Measurements from ENCODE around the gene RHOH. TPM values are rescaled to one million over a fixed set of nuclear protein-coding genes. Genes with fewer than 3 reads are reported as not detected.
"Not testable (repeated sequence)": the region's sequence is repeated elsewhere in the genome, so short reads cannot be mapped to it uniquely, and the experiment has no call there.

The RHOH gene
- total RNA-seq, 1 donor: 164 TPM

- peaks cover 24% of the 10 kb centered on the region for H3K4me1 ChIP-seq (ENCODE audit: insufficient read depth, low read length)
- no peaks in the 10 kb centered on the region for H3K27me3 ChIP-seq (ENCODE audit: insufficient read depth, low read length)
- H3K4me3 ChIP-seq (ENCODE audit: low read length): no peak overlapping the region
- no peaks in the 10 kb centered on the region for H3K9me3 ChIP-seq (ENCODE audit: low read depth, low read length)
Measured at GRCh38 chr4:40269133-40269532, 72.3 kb downstream of the RHOH start.

GRCh38 chr4:40270609-40271008, 73.8 kb downstream of the RHOH start:
- no peaks in the 10 kb centered on the region for H3K9me3 ChIP-seq (ENCODE audit: low read depth, low read length)
- peaks cover 13% of the 10 kb centered on the region for H3K4me1 ChIP-seq (ENCODE audit: insufficient read depth, low read length)
- H3K27me3 ChIP-seq (ENCODE audit: insufficient read depth, low read length): no peaks in the 10 kb centered on the region
- no peak overlapping the region for H3K4me3 ChIP-seq (ENCODE audit: low read length)

GRCh38 chr4:40275065-40275730, 78.4 kb downstream of the RHOH start:
- peaks cover 14% of the 10 kb centered on the region for H3K4me1 ChIP-seq (ENCODE audit: insufficient read depth, low read length)
- H3K9me3 ChIP-seq (ENCODE audit: low read depth, low read length): no peaks in the 10 kb centered on the region
- H3K27me3 ChIP-seq (ENCODE audit: insufficient read depth, low read length): no peaks in the 10 kb centered on the region
- H3K4me3 ChIP-seq (ENCODE audit: low read length): no peak overlapping the region

GRCh38 chr4:40276546-40276945, 79.7 kb downstream of the RHOH start:
- Histone ChIP-seq H3K4me1 (ENCODE audit: insufficient read depth, low read length) (peaks cover 14% of the 10 kb centered on the region), H3K27me3 (ENCODE audit: insufficient read depth, low read length) (no peaks in the 10 kb centered on the region), H3K4me3 (ENCODE audit: low read length) (no peak overlapping the region), H3K9me3 (ENCODE audit: low read depth, low read length) (no peaks in the 10 kb centered on the region)

GRCh38 chr4:40280586-40280985, 83.8 kb downstream of the RHOH start:
- peaks cover 33% of the 10 kb centered on the region for H3K4me1 ChIP-seq (ENCODE audit: insufficient read depth, low read length)
- H3K4me3 ChIP-seq (ENCODE audit: low read length): no peak overlapping the region
- no peaks in the 10 kb centered on the region for H3K9me3 ChIP-seq (ENCODE audit: low read depth, low read length)
- H3K27me3 ChIP-seq (ENCODE audit: insufficient read depth, low read length): no peaks in the 10 kb centered on the region

GRCh38 chr4:40281099-40281498, 84.3 kb downstream of the RHOH start:
- Histone ChIP-seq H3K4me1 (ENCODE audit: insufficient read depth, low read length) (peaks cover 31% of the 10 kb centered on the region), H3K9me3 (ENCODE audit: low read depth, low read length) (no peaks in the 10 kb centered on the region)

GRCh38 chr4:40281913-40282312, 85.1 kb downstream of the RHOH start:
- Histone ChIP-seq H3K4me3 (ENCODE audit: low read length) (no peak overlapping the region), H3K27me3 (ENCODE audit: insufficient read depth, low read length) (no peaks in the 10 kb centered on the region), H3K9me3 (ENCODE audit: low read depth, low read length) (no peaks in the 10 kb centered on the region), H3K4me1 (ENCODE audit: insufficient read depth, low read length) (peaks cover 23% of the 10 kb centered on the region)

More at GRCh38 chr4:40281099-40281498, 84.3 kb downstream of the RHOH start:
- H3K27me3 ChIP-seq (ENCODE audit: insufficient read depth, low read length): no peaks in the 10 kb centered on the region
- H3K4me3 ChIP-seq (ENCODE audit: low read length): no peak overlapping the region

- not testable (repeated sequence) for H3K4me3 ChIP-seq (ENCODE audit: low read length); H3K9me3 ChIP-seq (ENCODE audit: low read depth, low read length); H3K27me3 ChIP-seq (ENCODE audit: insufficient read depth, low read length)
- peaks cover 23% of the 10 kb centered on the region for H3K4me1 ChIP-seq (ENCODE audit: insufficient read depth, low read length)
Measured at GRCh38 chr4:40282857-40283256, 86.0 kb downstream of the RHOH start.

GRCh38 chr4:40283413-40283812, 86.6 kb downstream of the RHOH start:
- no peaks in the 10 kb centered on the region for H3K27me3 ChIP-seq (ENCODE audit: insufficient read depth, low read length)
- no peaks in the 10 kb centered on the region for H3K9me3 ChIP-seq (ENCODE audit: low read depth, low read length)
- H3K4me3 ChIP-seq (ENCODE audit: low read length): no peak overlapping the region
- H3K4me1 ChIP-seq (ENCODE audit: insufficient read depth, low read length): peaks cover 28% of the 10 kb centered on the region

- no peaks in the 10 kb centered on the region for H3K27me3 ChIP-seq (ENCODE audit: insufficient read depth, low read length)
- H3K9me3 ChIP-seq (ENCODE audit: low read depth, low read length): no peaks in the 10 kb centered on the region
- H3K4me3 ChIP-seq (ENCODE audit: low read length): no peak overlapping the region
- H3K4me1 ChIP-seq (ENCODE audit: insufficient read depth, low read length): peaks cover 34% of the 10 kb centered on the region
Measured at GRCh38 chr4:40283968-40284367, 87.1 kb downstream of the RHOH start.

GRCh38 chr4:40285692-40286091, 88.9 kb downstream of the RHOH start:
- H3K4me1 ChIP-seq (ENCODE audit: insufficient read depth, low read length): peaks cover 50% of the 10 kb centered on the region
- H3K27me3 ChIP-seq (ENCODE audit: insufficient read depth, low read length): no peaks in the 10 kb centered on the region
- H3K4me3 ChIP-seq (ENCODE audit: low read length): no peak overlapping the region
- H3K9me3 ChIP-seq (ENCODE audit: low read depth, low read length): no peaks in the 10 kb centered on the region

GRCh38 chr4:40288566-40288965, 91.7 kb downstream of the RHOH start:
- H3K4me3 ChIP-seq (ENCODE audit: low read length): no peak overlapping the region
- no peaks in the 10 kb centered on the region for H3K9me3 ChIP-seq (ENCODE audit: low read depth, low read length)
- H3K27me3 ChIP-seq (ENCODE audit: insufficient read depth, low read length): no peaks in the 10 kb centered on the region
- peaks cover 56% of the 10 kb centered on the region for H3K4me1 ChIP-seq (ENCODE audit: insufficient read depth, low read length)

- H3K9me3 ChIP-seq (ENCODE audit: low read depth, low read length): peaks cover under 1% of the 10 kb centered on the region
- no peaks in the 10 kb centered on the region for H3K27me3 ChIP-seq (ENCODE audit: insufficient read depth, low read length)
- no peak overlapping the region for H3K4me3 ChIP-seq (ENCODE audit: low read length)
- H3K4me1 ChIP-seq (ENCODE audit: insufficient read depth, low read length): peaks cover 48% of the 10 kb centered on the region
Measured at GRCh38 chr4:40289366-40290188, 92.7 kb downstream of the RHOH start.

- H3K4me1 ChIP-seq (ENCODE audit: insufficient read depth, low read length): peaks cover 45% of the 10 kb centered on the region
- not testable (repeated sequence) for H3K9me3 ChIP-seq (ENCODE audit: low read depth, low read length); H3K4me3 ChIP-seq (ENCODE audit: low read length); H3K27me3 ChIP-seq (ENCODE audit: insufficient read depth, low read length)
Measured at GRCh38 chr4:40290611-40291186, 93.9 kb downstream of the RHOH start.

- Histone ChIP-seq H3K27me3 (ENCODE audit: insufficient read depth, low read length) (no peaks in the 10 kb centered on the region), H3K4me1 (ENCODE audit: insufficient read depth, low read length) (peaks cover 56% of the 10 kb centered on the region), H3K9me3 (ENCODE audit: low read depth, low read length) (peaks cover 7% of the 10 kb centered on the region), H3K4me3 (ENCODE audit: low read length) (no peak overlapping the region)
Measured at GRCh38 chr4:40292313-40292759, 95.5 kb downstream of the RHOH start.

Measured in mononuclear cell (primary cell).